ENCODE data around the gene BRWD1. TPM values are rescaled to one million over a fixed set of nuclear protein-coding genes. Genes with fewer than 3 reads are reported as not detected.
A peak's percentile ranks its signal among the peaks of the same experiment; 100 is the strongest.

BRWD1 gene
- polyA plus RNA-seq, 2 of the 4 experiments (the other 2 are of a cell fraction) = 6.9 to 22.2 TPM

- WGBS (ENCODE audit: missing lambda C conversion rate) = 87% methylated on average over 4 of the region's 4 CpGs
Observed at GRCh38 chr21:39325458-39325857, 12.0 kb upstream of the BRWD1 start.

GRCh38 chr21:39321424-39321823, 8.0 kb upstream of the BRWD1 start:
- H3K4me2 ChIP-seq = peak overlapping the region; percentile 42
- TF ChIP-seq RARB (CRISPR knock-in tag; IDR thresholded peaks at IDR 0.05) = no peak
- TF ChIP-seq EP300 (IDR thresholded peaks at IDR 0.05) = no peak
- TF ChIP-seq CBX8 (IDR thresholded peaks at IDR 0.05) = no peak
- no peak for TF ChIP-seq POLR2A (IDR thresholded peaks at IDR 0.05; ENCODE audit: low read length)
- no peak for TF ChIP-seq HDAC2 (IDR thresholded peaks at IDR 0.05)
- 47% methylated on average over 6 of the region's 6 CpGs for WGBS (ENCODE audit: missing lambda C conversion rate)
- H3K27ac ChIP-seq = peak overlapping the region in 1 of 2 experiments; percentile 35; a peak in 1 of 6 replicates
- ATAC-seq (peak in 1 of 2 experiments; percentile 55; a peak in 3 of 6 replicates), FAIRE-seq (no peak), DNase-seq (ENCODE audit: low read depth in 1 of 2, low spot score in 1 of 2) (peak in 1 of 2 experiments; percentile 14)
- CTCF ChIA-PET = no interaction called here
- H3K9me3 ChIP-seq = no peaks in the 10 kb centered on the region
- no peak overlapping the region for H3K4me3 ChIP-seq
- POLR2A ChIA-PET = no interaction called here
- H3K4me1 ChIP-seq = peaks cover 27% of the 10 kb centered on the region

More at GRCh38 chr21:39325458-39325857, 12.0 kb upstream of the BRWD1 start:
- TF ChIP-seq JUNB (IDR thresholded peaks at IDR 0.05) (no peak), PBX3 (IDR thresholded peaks at IDR 0.05) (no peak), HDAC2 (IDR thresholded peaks at IDR 0.05) (no peak), HMGXB4 (CRISPR knock-in tag; IDR thresholded peaks at IDR 0.05; ENCODE audit: borderline replicate concordance) (no peak), ESRRA (IDR thresholded peaks at IDR 0.05; ENCODE audit: borderline replicate concordance, low read length) (no peak), SMC3 (IDR thresholded peaks at IDR 0.05) (no peak), HOXB13 (CRISPR knock-in tag; IDR thresholded peaks at IDR 0.05; ENCODE audit: low read depth) (no peak), ZNF302 (CRISPR knock-in tag; IDR thresholded peaks at IDR 0.05) (no peak), NFE2L2 (conservative IDR thresholded peaks at IDR 0.05; ENCODE audit: low read length) (no peak), TFCP2L1 (CRISPR knock-in tag; IDR thresholded peaks at IDR 0.05) (no peak), ZFP36 (IDR thresholded peaks at IDR 0.05; ENCODE audit: borderline replicate concordance, partially characterized antibody) (no peak), CBX2 (IDR thresholded peaks at IDR 0.05; ENCODE audit: borderline replicate concordance, low read depth) (no peak), RAD21 (conservative IDR thresholded peaks at IDR 0.05 in 1 of 2, IDR thresholded peaks at IDR 0.05 in 1 of 2) (no peak), PHF8 (IDR thresholded peaks at IDR 0.05; ENCODE audit: borderline replicate concordance, low read depth) (no peak), HOXA7 (CRISPR knock-in tag; IDR thresholded peaks at IDR 0.05) (no peak), FOSL2 (IDR thresholded peaks at IDR 0.05) (no peak), FOSL2 (CRISPR knock-in tag; IDR thresholded peaks at IDR 0.05) (no peak)
- CTCF ChIA-PET = interaction anchor here (0.6 kb wide), 1 partner anchor 133 kb away, joined by 3 read pairs; no protein-coding TSS in a partner anchor
- H3K9me3 ChIP-seq = no peaks in the 10 kb centered on the region
- FAIRE-seq (no peak), ATAC-seq (no peak), DNase-seq (ENCODE audit: low read depth in 1 of 2, low spot score in 1 of 2) (no peak)
- H3K27ac ChIP-seq = no peak overlapping the region
- H3K4me1 ChIP-seq = peaks cover 13% of the 10 kb centered on the region
- no peak overlapping the region for H3K4me2 ChIP-seq
- POLR2A ChIA-PET = no interaction called here
- H3K4me3 ChIP-seq = no peak overlapping the region

GRCh38 chr21:39319814-39320332, 6.4 kb upstream of the BRWD1 start:
- FAIRE-seq (no peak), ATAC-seq (peak in 1 of 2 experiments; percentile 48; a peak in 3 of 6 replicates), DNase-seq (ENCODE audit: low read depth in 1 of 2, low spot score in 1 of 2) (peak in 1 of 2 experiments; percentile 25)
- CTCF ChIA-PET = no interaction called here
- TF ChIP-seq MAFK (IDR thresholded peaks at IDR 0.05; ENCODE audit: partially characterized antibody) (peak; percentile 5), RFX5 (IDR thresholded peaks at IDR 0.05) (no peak)
- H3K4me3 ChIP-seq = no peak overlapping the region
- 0 out of 6 replicates have a peak overlapping the region, but pooled peaks of 1 of the 2 experiments have one; percentile 24 for H3K27ac ChIP-seq
- H3K4me1 ChIP-seq = peaks cover 31% of the 10 kb centered on the region
- POLR2A ChIA-PET = no interaction called here
- 82% methylated on average over 3 of the region's 3 CpGs for WGBS (ENCODE audit: missing lambda C conversion rate)
- no peaks in the 10 kb centered on the region for H3K9me3 ChIP-seq
- no peak overlapping the region for H3K4me2 ChIP-seq

All from A549 (cell line).